Neural crest cell (in vitro differentiated cells): ENCODE data around the gene CCT4. TPM values are rescaled to one million over a fixed set of nuclear protein-coding genes. Genes with fewer than 3 reads are reported as not detected.

Experiments
- DNase-seq: peaks from one replicate; pipeline ENCODE4 v3.0.0; 2021; ENCODE audit warnings: low read depth, mixed read lengths, low spot score
- H3K27ac Mint-ChIP-seq: one replicate; pipeline ENCODE4 v1.8.0; 2021; ENCODE audit warnings: mild to moderate bottlenecking, mixed read lengths; ENCODE audit not compliant: unreplicated experiment
- H3K27me3 Mint-ChIP-seq: 2 replicates; pipeline ENCODE4 v1.8.0; 2021; ENCODE audit warnings: low read depth, mild to moderate bottlenecking, mixed read lengths
- H3K36me3 Mint-ChIP-seq: 2 replicates; pipeline ENCODE4 v1.8.0; 2021; ENCODE audit warnings: low read depth, mild to moderate bottlenecking, mixed read lengths
- H3K4me1 Mint-ChIP-seq: 2 replicates; pipeline ENCODE4 v1.8.0; 2021; ENCODE audit warnings: mixed read lengths
- H3K4me3 Mint-ChIP-seq: one replicate; pipeline ENCODE4 v1.8.0; 2021; ENCODE audit warnings: mild to moderate bottlenecking, mixed read lengths
- H3K9me3 Mint-ChIP-seq: 2 replicates; pipeline ENCODE4 v1.8.0; 2021; ENCODE audit warnings: mixed read lengths
- total RNA-seq: library from RNA; stranded (reverse); gene quantifications from 2 replicates; pipeline ENCODE4 v1.2.1, GENCODE V29; 2021
- TF ChIP-seq, protein P1 (sequence below): fragments of 200-600 bp; sonication (generic); conservative IDR thresholded peaks from 2 replicates; pipeline ENCODE4 v1.5.0; 2021; ENCODE audit warnings: antibody characterized with exemption, mild to moderate bottlenecking

CCT4 gene
- total RNA-seq, 1 donor from 2014 or later = 277 TPM

DNA sequence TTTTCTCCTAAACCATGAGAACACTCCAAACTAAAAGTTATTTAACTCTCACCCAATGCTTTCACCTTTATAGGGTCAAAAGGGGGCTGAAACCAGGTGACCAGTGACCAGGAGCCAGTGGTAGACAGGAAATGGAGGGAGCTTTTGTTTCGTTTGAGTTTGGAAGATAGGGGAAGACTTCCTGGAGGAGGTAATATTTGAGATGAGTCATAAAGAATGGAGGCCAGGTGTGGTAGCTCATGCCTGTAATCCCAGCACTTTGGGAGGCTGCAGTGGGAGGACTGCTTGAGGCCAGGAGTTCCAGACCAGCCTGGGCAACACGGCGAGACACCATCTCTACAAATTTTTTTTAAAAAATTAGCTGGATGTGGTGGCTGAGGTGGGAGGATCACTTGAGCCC lies 43.1 kb downstream of the CCT4 start:
- Mint-ChIP-seq H3K4me1 (no peaks in the 10 kb centered on the region), H3K9me3 (no peaks in the 10 kb centered on the region), H3K4me3 (no peak overlapping the region), H3K36me3 (peaks cover 6% of the 10 kb centered on the region), H3K27ac (no peak overlapping the region), H3K27me3 (no peaks in the 10 kb centered on the region)
- TF ChIP-seq, protein P1, sequence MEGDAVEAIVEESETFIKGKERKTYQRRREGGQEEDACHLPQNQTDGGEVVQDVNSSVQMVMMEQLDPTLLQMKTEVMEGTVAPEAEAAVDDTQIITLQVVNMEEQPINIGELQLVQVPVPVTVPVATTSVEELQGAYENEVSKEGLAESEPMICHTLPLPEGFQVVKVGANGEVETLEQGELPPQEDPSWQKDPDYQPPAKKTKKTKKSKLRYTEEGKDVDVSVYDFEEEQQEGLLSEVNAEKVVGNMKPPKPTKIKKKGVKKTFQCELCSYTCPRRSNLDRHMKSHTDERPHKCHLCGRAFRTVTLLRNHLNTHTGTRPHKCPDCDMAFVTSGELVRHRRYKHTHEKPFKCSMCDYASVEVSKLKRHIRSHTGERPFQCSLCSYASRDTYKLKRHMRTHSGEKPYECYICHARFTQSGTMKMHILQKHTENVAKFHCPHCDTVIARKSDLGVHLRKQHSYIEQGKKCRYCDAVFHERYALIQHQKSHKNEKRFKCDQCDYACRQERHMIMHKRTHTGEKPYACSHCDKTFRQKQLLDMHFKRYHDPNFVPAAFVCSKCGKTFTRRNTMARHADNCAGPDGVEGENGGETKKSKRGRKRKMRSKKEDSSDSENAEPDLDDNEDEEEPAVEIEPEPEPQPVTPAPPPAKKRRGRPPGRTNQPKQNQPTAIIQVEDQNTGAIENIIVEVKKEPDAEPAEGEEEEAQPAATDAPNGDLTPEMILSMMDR = no peak
- DNase-seq = no peak

- H3K36me3 Mint-ChIP-seq = peaks cover 6% of the 10 kb centered on the region
- TF ChIP-seq, protein P1 = no peak
- H3K27me3 Mint-ChIP-seq = no peaks in the 10 kb centered on the region
- H3K4me3 Mint-ChIP-seq = no peak overlapping the region
- H3K27ac Mint-ChIP-seq = no peak overlapping the region
- no peaks in the 10 kb centered on the region for H3K9me3 Mint-ChIP-seq
- no peaks in the 10 kb centered on the region for H3K4me1 Mint-ChIP-seq
- no peak for DNase-seq
These were observed 47.2 kb downstream of the CCT4 start for GRCh38 chr2:61841286-61841685.

DNA sequence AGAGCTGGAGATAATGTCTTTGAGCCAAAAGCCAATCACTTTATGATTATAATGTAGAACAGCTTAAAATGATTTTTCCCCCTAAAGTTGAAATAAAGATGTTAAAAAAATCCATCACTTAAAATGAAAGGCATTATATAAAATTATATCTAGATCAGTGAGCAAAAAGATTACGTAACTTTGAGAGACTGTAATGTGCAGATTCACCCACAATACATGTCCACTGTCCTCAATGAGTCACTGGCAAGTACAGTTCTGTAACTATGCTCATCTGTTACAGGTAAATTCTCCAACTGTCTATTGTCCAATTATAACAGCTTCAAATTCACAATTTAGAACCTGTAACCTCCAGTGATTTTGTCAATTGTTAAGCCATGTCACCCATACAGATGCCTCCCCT lies 53.6 kb downstream of the CCT4 start:
- no peaks in the 10 kb centered on the region for H3K27me3 Mint-ChIP-seq

GRCh38 chr2:61833971-61834370 lies 54.5 kb downstream of the CCT4 start:
- Mint-ChIP-seq H3K9me3 (no peaks in the 10 kb centered on the region), H3K4me1 (no peaks in the 10 kb centered on the region), H3K27me3 (no peaks in the 10 kb centered on the region), H3K27ac (no peak overlapping the region), H3K36me3 (peaks cover 20% of the 10 kb centered on the region), H3K4me3 (no peak overlapping the region)
- DNase-seq = no peak
- TF ChIP-seq, protein P1 = no peak

More for the DNA sequence above, 53.6 kb downstream of the CCT4 start:
- no peak overlapping the region for H3K27ac Mint-ChIP-seq
- H3K4me1 Mint-ChIP-seq = no peaks in the 10 kb centered on the region
- peaks cover 20% of the 10 kb centered on the region for H3K36me3 Mint-ChIP-seq
- no peak overlapping the region for H3K4me3 Mint-ChIP-seq
- no peak for DNase-seq
- TF ChIP-seq, protein P1 = no peak
- H3K9me3 Mint-ChIP-seq = no peaks in the 10 kb centered on the region

GRCh38 chr2:61832183-61832841 lies 56.1 kb downstream of the CCT4 start:
- Mint-ChIP-seq H3K27ac (no peak overlapping the region), H3K4me3 (no peak overlapping the region), H3K4me1 (no peaks in the 10 kb centered on the region), H3K9me3 (no peaks in the 10 kb centered on the region), H3K36me3 (peaks cover 20% of the 10 kb centered on the region), H3K27me3 (no peaks in the 10 kb centered on the region)
- DNase-seq = no peak
- TF ChIP-seq, protein P1 = no peak
